Coronary artery (tissue), 2 donors: ENCODE data around the gene KIAA1191.

Source experiments
- DNase-seq: peaks from one replicate; pipeline ENCODE4 v3.0.0-alpha.2; 2017; ENCODE audit warnings: low spot score
- H3K27ac ChIP-seq, 2 donors: fragments of 200-600 bp; sonication (generic); one replicate each; pipeline ENCODE4 v1.5.1; 2016 to 2019
- H3K4me3 ChIP-seq: fragments of 200-600 bp; sonication (generic); 2 replicates; pipeline ENCODE4 v1.5.1; 2016; ENCODE audit warnings: mild to moderate bottlenecking, moderate library complexity
- TF ChIP-seq, protein P1 (sequence below): fragments of 200-600 bp; sonication (generic); IDR thresholded peaks from one replicate; pipeline ENCODE4 v1.5.1; 2019; ENCODE audit warnings: antibody characterized with exemption

The KIAA1191 gene

DNA sequence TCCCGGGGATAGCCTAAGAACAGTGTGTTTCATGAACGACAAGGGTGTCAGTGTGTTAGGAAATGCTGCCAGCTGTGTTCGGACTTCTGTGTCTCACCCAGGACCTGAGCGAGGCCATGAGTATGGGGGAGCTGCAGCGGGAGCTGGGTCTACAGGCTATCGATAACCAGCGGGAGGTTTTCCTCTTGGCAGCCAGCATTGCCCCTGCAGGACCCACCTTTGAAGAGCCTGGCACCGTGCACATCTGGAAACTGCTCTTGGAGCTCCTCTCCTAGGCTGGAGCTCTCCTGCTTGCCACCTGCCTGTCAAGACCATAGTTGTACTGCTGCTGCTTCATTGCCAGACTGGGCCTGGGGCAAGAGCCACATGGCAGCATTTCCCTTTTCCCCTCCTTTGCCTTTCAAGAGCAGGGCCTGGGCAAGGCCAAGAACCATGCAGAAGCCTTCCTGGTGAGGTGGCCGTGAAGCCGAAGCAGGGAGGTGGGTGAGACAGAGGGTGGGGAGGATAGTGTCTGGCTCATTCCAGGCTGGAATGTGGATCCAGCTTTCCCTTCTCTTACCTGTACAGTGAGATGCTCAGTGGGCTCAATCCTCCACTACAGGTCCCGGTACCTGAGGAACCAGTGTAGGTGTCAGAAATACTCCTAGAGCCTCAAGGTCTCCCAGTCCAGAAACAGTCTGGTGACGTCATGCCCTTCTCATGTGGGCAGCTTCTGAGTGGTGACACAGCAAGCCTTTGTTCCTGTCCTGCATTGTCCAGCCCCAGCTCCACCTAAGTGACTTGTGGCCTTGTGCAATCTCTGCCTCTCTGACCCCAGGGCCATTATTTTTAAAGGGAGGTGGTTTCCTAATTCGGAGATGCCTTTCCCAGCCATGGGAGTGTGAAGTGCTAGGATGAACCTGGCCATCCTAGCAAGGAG is 10.3 kb upstream of the KIAA1191 start:
- no peak for DNase-seq
- Histone ChIP-seq H3K4me3 (no peak overlapping the region), H3K27ac (peak overlapping the region in 1 of 2 donors; percentile 0)
- TF ChIP-seq, protein P1, sequence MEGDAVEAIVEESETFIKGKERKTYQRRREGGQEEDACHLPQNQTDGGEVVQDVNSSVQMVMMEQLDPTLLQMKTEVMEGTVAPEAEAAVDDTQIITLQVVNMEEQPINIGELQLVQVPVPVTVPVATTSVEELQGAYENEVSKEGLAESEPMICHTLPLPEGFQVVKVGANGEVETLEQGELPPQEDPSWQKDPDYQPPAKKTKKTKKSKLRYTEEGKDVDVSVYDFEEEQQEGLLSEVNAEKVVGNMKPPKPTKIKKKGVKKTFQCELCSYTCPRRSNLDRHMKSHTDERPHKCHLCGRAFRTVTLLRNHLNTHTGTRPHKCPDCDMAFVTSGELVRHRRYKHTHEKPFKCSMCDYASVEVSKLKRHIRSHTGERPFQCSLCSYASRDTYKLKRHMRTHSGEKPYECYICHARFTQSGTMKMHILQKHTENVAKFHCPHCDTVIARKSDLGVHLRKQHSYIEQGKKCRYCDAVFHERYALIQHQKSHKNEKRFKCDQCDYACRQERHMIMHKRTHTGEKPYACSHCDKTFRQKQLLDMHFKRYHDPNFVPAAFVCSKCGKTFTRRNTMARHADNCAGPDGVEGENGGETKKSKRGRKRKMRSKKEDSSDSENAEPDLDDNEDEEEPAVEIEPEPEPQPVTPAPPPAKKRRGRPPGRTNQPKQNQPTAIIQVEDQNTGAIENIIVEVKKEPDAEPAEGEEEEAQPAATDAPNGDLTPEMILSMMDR: no peak

DNA sequence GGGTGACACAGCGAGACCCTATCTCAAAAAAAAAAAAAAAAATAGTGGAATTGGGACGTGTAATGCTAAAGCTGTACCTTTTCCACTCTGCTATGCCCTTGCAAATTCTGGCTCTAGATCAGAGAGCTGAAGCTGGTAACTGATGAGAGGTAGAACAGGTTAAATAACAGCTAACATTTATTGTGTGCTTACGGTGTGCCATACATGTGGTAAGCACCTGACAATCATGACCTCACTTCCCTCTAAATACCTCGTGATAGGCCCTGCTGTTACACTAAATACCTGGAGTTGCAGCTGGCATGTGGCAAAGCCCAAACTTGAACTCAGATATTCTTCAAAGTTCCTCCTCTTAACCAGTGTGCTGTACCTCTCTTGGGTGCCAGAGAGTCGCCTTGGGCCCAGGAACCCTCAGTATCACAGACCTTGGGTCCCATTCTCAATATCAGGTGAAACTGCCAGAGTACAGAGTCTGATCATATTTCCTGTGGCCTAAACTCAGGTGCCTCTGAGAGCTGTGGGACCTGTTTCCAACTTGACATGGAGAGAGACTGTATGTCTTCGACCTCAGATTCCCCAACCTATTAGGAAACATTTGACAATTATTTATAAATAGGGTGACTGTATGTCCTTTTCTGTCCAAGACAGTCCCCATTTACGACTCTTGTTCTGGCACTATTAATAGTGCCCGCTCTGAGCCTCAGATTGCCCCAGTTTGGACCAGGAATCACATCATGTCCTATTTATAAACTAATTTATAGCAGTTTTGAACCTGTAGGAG is 8.6 kb upstream of the KIAA1191 start:
- DNase-seq: no peak
- TF ChIP-seq, protein P1: no peak
- H3K4me3 ChIP-seq: no peak overlapping the region
- no peak overlapping the region for H3K27ac ChIP-seq

DNA sequence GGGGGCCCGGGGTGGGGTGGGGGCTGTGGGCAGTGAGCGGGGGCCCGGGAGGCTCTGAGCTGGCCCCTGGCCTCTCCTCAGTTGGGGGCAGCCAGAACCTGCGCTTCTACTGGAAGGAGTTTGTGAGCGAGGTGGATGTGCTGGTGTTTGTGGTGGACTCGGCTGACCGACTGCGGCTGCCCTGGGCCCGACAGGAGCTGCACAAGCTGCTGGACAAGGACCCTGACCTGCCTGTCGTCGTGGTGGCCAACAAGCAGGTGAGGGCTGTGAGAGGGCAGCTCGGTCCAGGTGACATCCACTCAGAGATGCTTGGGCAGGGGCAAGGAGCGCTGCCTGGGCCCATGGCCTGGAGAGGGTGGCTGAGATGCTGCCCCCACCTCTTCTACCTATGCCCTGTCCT is 7.2 kb upstream of the KIAA1191 start:
- Histone ChIP-seq H3K4me3 (no peak overlapping the region), H3K27ac (no peak overlapping the region)
- DNase-seq: peak; percentile 69
- TF ChIP-seq, protein P1: no peak

DNA sequence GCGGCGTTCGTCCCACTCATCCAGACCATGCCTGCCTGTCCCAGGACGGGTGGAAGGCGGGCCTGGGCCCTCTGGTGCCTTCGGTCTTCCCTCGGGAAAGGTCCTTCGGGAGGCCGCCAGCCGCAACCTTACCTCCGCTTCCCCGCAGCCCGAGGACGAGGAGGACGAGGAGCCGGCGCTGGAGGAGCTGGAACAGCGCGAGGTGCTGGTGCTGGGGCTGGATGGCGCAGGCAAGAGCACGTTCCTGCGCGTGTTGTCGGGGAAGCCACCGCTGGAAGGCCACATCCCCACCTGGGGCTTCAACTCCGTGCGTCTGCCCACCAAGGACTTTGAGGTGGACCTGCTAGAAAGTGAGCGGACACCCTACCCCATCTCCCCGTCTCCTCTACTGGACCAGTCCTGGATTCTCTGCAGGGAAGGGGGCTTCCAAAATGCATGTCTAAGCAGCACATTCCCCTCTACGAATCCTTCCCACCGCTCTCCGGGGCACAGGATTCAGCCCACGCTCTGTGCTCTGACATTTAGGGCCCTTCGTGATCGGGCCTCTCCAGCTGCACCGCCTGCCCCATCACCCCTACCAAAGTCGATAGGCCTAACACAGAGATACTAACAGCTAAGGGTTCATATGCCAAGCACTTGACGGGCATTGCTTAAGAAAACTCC is 4.8 kb upstream of the KIAA1191 start:
- Histone ChIP-seq H3K4me3 (peak overlapping the region; percentile 90), H3K27ac (peak overlapping the region; percentile 74 to 88)
- TF ChIP-seq, protein P1: no peak
- DNase-seq: no peak

DNA sequence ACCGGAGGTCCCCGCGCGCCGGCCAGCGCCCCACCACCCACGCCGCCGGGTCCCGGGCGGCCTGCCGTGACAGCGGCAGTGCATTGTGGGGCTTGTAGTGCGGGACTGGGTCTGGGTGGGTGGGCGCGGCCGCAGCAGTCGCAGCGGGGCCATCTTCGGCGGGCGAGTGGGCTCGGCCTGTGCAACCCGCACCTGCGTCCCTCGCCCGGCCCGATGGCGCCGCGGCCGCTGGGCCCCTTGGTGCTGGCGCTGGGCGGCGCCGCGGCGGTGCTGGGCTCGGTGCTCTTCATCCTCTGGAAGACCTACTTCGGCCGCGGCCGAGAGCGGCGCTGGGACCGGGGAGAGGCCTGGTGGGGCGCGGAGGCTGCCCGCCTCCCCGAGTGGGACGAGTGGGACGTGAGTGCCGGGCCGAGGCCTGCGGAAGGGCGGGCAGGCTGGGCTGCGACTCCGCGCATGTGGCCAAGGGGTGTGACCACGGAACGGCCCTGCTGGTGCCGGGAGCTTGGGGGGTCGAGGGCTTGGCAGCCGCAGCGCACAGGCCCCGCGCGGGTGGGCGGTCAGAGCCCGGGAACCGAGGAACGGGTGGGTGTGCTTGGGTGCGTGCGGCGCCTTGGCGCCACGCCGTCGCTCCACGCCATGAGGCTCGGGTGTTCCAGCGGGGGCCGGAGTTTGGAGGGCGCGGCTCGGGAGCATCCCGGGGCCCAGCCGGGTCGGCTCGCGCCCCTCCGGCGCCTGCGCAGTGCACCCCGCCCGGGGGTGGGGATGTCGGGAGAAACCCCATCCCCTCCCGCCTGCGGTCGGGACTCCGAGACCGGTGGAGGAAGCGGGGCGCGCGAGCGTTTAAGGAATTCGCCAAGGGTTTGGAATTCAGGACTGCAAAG is 4.0 kb upstream of the KIAA1191 start, which contains the start of gene ARL10:
ARL10 (plus strand) TSS at position 137 of the 881 bp plus-strand sequence; CDS start at position 214, 77 bp downstream.
- Histone ChIP-seq H3K27ac (peak within 1 kb of the TSS; percentile 74 to 88), H3K4me3 (peak within 1 kb of the TSS; percentile 90)
- TF ChIP-seq, protein P1: no peak
- DNase-seq: no peak

DNA sequence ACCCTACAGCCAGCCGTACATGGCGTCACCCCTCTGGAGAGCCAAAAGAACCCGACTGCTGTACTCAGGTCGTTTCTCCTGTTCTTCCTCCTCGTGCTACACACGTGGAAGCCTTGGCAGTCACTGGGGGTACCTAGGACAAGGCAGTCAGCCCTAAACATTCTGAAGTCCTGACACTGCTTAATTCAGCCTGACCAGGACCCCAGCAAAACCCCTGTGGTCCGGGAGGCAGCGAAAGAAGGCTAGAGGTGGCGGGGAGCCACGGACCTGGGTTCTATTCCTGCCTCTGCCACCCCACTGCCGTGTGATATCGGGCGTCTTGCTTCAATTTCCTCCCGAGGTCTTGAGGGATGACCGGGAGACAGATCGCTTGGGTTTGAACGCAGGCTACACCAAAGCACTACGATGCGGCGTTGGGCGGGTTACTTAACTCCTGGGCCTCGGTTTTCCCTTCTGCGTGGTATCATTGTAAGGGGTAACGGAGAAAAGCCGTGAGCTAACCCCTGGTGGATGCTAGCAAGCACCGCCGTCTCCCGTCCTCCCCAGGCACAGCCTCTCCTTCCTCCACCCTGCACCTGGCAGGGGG is 3.3 kb upstream of the KIAA1191 start:
- TF ChIP-seq, protein P1: no peak
- Histone ChIP-seq H3K27ac (peak overlapping the region; percentile 74 to 88), H3K4me3 (peak overlapping the region; percentile 90)
- DNase-seq: no peak
